Activated T-cell treated with anti-CD3 and anti-CD28 coated beads for 1 hour (primary cell): ENCODE data around the gene DPP7.
"Not testable (repeated sequence)": the region's sequence is repeated elsewhere in the genome, so short reads cannot be mapped to it uniquely, and the experiment has no call there.

ENCODE experiments used
- DNase-seq: peaks from one replicate; pipeline ENCODE4 v3.0.0-alpha.2; 2020; ENCODE audit warnings: low read depth

The DPP7 gene

GRCh38 chr9:137147793-137148160 lies 33.2 kb upstream of the DPP7 start:
- DNase-seq: no peak

DNA sequence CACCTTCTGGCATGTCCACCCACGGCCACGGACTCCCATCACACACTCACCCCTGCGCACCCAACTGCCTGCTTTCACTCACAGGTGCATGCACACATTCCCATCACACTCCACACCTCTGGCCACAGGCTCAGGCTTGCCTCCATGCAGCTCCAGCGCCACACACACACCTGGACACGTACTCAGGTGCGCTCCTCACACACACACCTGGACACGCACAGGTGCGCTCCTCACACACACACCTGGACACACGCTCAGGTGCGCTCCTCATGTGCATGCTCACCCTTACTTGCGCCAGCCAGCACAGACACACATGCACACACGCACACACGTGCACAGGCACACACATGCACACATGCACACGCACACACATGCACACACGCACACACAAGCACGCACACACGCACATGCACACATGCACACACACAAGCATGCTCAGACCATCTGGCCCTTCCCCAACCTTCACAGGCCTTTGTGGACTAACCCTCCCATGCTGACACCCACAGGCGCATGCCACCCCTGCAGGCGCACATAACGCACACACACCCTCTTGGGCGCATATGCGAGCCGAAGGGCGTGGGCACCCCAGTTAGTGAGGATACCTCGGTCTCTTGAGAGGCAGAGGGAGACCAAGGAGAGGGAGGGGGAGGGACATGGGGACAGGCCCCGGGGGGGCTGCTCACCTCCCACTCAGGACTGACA lies 32.7 kb upstream of the DPP7 start:
- no peak for DNase-seq

- DNase-seq: no peak
Observed at GRCh38 chr9:137146527-137146918, 32.0 kb upstream of the DPP7 start.

DNA sequence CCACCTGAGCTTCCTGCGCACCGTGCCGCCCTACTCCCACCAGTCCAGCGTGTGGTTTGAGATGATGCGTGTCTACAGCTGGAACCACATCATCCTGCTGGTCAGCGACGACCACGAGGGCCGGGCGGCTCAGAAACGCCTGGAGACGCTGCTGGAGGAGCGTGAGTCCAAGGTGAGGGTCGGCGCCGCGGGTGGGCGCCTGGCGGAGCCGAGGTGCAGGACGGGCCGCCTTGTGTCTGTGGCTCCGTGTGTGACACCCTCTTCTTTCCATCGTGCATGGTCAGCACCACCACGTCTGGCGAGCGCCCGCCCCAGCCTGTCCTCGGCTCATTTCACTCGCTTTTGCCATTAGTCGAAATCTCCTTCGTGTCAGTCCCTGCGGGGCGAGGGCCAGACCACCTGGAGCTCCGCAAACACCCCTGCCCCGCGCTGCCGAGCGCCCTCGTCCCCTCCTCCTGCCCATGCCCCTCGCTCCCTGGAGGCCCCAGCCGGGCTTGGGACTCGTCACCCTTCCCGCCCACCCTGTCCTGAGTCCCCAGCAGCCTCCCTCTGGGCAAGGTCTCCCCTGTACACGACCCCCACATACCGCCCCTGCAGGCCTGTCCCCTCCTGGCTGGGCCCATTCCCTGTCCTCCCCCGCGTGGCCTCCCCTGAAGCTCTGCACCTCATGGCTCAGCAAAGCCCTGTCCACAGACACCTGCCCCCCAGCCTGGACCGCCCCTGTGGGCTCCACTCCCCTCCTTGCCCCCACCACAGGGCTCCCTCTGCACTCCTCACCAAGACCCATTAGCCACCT lies 31.4 kb upstream of the DPP7 start:
- no peak for DNase-seq

- DNase-seq: no peak
Observed at GRCh38 chr9:137143459-137143858, 28.9 kb upstream of the DPP7 start.

DNA sequence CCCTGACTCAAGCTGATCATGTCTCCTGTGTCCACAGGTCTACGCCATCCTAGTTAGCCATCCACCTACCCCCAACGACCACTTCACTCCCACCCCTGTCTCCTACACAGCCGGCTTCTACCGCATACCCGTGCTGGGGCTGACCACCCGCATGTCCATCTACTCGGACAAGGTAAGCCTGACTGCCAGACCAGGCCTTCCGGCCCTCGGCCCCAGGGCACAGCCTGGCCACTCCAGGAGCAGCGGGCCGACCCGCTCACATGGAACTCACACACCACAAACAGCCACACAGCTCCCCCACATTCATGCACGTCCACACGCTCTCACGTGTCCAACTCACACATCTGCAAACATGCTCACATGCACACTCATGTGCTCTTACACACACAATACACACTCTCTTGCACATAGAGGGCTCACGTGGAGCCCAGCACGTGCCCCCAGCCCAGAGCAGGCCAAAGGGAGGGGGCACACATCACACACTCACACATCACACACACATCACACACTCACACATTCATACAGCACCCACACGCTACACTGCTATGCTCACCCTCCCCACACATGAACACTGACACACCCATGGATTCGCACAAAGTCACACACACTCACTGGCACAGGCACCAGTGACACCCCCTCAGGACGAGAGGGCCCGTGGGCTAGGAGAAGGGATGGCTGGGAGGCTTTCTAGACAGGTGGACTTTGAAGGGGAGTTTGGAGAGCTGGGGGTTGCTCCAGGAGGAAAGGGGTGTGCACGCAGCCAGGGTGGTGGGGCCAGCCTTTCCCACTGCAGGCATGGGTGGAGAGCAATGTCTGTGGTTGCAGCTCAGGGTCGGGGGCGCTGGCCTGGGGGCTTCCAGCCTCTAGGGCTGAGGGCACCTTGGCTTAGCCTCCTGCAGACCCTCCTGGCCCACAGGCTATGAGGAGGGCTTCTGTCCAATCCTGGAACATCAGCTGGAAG lies 27.7 kb upstream of the DPP7 start:
- no peak for DNase-seq

GRCh38 chr9:137141050-137141810 lies 26.7 kb upstream of the DPP7 start:
- no peak for DNase-seq

GRCh38 chr9:137140151-137141012 lies 25.8 kb upstream of the DPP7 start:
- no peak for DNase-seq

DNA sequence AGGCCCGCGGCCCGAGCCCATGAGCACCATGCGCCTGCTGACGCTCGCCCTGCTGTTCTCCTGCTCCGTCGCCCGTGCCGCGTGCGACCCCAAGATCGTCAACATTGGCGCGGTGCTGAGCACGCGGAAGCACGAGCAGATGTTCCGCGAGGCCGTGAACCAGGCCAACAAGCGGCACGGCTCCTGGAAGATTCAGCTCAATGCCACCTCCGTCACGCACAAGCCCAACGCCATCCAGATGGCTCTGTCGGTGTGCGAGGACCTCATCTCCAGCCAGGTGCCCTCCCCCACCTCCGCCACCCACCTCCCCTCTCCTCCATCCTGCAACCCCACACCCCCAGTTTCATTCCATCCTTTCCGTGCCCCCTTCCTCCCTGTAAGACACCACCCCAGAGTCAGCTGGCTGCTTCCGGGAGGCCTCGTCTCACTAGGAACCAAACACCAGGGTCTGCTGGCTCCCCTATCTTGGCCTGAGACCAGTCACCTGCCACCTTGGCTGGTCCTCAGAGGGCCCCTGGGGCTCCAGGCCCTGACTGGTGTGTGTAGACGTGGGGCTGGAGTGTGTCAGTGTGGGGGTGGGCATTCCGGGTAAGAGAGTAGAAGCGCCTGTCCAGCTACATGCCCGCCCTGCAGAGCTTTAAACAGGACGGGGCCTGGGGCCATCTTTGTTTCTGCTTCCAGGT lies 25.1 kb upstream of the DPP7 start:
- DNase-seq: no peak

DNA sequence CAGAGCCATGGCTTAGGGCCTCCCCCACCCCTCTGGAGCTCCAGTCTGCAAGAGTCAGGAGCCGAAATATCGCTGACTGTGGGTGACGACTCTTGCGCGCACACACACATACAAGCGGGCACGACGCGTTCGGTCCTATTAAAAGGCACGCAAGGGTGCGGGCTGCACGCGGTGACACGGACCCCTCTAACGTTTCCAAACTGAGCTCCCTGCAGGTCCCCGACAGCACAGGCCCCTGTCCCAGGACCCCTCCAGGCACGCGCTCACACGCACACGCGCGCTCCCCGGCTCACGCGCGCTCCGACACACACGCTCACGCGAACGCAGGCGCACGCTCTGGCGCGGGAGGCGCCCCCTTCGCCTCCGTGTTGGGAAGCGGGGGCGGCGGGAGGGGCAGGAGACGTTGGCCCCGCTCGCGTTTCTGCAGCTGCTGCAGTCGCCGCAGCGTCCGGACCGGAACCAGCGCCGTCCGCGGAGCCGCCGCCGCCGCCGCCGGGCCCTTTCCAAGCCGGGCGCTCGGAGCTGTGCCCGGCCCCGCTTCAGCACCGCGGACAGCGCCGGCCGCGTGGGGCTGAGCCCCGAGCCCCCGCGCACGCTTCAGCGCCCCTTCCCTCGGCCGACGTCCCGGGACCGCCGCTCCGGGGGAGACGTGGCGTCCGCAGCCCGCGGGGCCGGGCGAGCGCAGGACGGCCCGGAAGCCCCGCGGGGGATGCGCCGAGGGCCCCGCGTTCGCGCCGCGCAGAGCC lies 24.4 kb upstream of the DPP7 start, which contains the start of gene GRIN1:
Gene GRIN1 (plus strand): TSS at position 433 of the 746 bp plus-strand sequence. CDS start 333 bp downstream, outside the sequence.
- no peak for DNase-seq

- DNase-seq: no peak
Observed at GRCh38 chr9:137138058-137138721, 23.7 kb upstream of the DPP7 start.

GRCh38 chr9:137136881-137137607 lies 22.5 kb upstream of the DPP7 start:
- no peak for DNase-seq

GRCh38 chr9:137136261-137136880 lies 21.8 kb upstream of the DPP7 start:
- DNase-seq: no peak

GRCh38 chr9:137135154-137135553 lies 20.6 kb upstream of the DPP7 start:
- DNase-seq: not testable (repeated sequence)

- no peak for DNase-seq
Observed at GRCh38 chr9:137134191-137134590, 19.7 kb upstream of the DPP7 start.

DNA sequence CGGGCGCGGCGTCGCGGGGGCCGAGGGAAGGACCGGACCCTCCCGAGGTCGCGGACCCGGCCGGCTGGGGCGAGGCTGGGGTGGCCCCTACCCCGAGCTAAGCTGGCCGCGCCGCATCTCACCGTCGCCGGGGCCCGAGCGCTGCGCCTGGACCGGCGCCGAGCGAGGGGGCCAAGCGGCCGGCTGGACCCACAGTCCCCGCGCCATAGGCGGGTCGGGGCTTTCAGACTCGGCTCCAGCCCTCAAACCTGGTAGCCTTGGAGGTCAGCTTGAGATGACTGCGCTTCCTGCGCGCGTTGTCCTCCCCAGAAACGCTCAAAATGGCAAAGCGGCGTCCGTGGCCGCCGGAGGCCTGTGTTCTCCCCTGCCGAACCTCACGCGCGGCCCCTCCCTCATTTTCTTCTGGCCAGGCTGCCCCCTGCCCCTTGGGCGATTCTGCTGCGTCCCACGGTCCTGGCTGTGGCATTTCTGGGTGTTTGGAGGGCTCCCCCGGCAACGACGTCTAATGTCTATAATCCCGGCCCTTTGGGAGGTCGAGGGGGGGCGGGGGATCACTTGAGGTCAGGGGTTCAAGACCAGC lies 15.7 kb upstream of the DPP7 start:
- DNase-seq: no peak
